CD4-positive, alpha-beta T cell treated with Interleukin-4 for 4 hours (primary cell): ENCODE measurements around the gene TMEM30B.
"Not testable (repeated sequence)": the region's sequence is repeated elsewhere in the genome, so short reads cannot be mapped to it uniquely, and the experiment has no call there.

ENCODE experiments used
- DNase-seq: peaks from one replicate; pipeline ENCODE4 v3.0.0-alpha.2; 2020

Gene TMEM30B

DNA sequence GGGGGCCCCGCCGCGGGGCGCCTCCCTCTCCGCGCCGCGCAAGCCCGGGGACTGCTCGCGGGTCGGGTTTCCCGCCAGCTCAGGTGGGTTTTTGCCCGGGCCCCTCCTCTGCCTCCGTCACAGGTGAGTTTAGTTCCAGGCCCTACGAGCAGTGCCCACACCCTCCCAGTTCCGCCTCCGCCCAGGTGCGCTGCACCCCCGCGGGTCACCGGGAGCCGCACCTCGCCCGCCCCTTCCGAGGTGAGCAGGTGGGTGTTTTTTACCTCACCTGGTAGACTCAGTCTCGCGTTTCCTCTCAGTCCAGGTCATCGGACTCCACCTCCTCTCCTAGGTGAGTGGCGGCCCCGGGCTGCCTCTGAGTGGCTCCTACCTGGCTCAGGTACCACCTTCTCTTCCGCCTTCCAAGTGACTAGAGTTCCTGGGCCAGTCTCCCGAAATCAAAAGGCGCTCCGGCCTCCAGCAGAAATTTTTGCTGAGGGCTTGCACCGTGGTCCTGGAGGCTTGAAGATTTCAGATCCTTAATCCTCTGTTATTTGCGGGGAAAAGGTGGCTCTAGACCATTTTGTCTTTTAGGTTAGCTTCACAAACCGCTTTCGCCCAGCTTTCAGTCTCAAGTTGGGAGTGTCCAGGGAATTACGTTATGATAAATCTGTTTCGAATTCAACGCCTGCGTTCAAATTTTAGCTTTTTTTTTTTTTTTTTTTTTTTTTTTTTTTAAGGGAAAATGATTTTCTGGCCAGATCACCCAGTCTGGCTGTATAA, at the start of gene TMEM30B:
Gene TMEM30B (minus strand): TSS at position 153 of the 762 bp plus-strand sequence. CDS start 191 bp downstream, outside the sequence.
- DNase-seq = peak; percentile 38

GRCh38 chr14:61330511-61330910, 49.4 kb upstream of the TMEM30B start:
- no peak for DNase-seq

DNA sequence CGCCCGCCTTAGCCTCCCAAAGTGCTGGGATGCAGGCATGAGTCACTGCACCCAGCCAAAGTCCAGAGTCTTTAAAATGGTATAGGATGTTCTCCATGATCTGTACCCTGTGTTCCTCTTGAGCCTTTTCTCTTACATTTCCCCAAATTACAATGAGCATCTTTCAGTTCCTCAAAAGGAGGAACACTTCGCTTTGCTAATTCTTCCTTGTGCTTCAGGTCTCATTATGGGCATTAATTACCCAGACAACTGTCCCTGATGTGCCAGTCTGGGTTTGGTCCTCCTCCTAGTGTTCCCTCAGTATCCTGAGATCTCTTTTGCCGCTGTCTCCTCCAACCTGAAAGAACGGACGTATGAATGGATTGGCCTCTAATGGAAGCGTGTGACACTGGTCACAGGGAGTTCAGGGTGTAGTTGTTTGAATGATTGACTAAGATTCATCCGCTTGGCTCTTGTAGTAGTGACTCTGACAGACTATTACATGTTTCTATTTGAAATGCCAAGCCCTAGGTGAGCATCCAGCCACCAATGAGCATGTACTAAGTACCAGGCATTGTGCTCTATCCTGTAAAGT, 48.4 kb upstream of the TMEM30B start:
- DNase-seq = no peak

- no peak for DNase-seq
Measured at GRCh38 chr14:61328626-61329262, 47.6 kb upstream of the TMEM30B start.

DNA sequence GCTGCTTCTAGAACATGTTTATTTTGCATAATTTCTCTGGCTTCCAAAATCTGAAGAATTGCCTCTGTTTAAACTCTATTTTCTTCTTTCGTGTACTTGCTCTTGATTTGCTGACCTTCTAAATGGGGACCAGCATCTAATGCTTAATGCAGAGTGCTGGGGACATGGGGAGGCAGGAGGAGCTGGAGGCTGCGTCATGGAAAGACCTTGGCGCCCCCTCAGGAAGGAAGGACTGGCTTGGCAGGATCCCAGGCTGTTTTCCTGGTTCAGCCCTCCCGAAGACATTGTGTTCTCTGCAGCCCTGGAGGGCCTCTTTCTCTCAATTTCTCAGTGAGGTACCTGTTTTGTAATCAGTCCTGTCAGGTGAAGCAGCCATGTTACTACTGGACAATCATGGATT, 45.7 kb upstream of the TMEM30B start:
- no peak for DNase-seq

DNA sequence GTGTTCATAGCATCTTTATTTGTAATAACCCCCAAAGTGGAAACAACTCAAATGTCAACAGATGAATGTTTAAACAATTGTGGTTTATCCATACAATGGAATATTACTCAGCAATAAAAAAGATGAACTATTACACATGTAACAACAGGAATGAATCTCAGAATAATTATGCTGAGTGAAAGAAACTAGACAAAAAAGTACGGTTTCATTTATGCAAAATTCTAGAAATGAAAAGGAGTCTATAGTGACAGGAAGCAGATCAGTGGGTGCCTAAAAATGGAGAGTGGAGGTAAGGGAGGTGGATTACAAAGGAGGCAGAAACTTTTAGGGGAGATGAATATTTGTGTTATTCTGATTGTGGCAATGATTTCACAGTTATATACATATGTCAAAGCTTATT, 45.0 kb upstream of the TMEM30B start:
- no peak for DNase-seq

GRCh38 chr14:61325166-61325565, 44.0 kb upstream of the TMEM30B start:
- DNase-seq = no peak

GRCh38 chr14:61323970-61324369, 42.8 kb upstream of the TMEM30B start:
- DNase-seq = no peak

DNA sequence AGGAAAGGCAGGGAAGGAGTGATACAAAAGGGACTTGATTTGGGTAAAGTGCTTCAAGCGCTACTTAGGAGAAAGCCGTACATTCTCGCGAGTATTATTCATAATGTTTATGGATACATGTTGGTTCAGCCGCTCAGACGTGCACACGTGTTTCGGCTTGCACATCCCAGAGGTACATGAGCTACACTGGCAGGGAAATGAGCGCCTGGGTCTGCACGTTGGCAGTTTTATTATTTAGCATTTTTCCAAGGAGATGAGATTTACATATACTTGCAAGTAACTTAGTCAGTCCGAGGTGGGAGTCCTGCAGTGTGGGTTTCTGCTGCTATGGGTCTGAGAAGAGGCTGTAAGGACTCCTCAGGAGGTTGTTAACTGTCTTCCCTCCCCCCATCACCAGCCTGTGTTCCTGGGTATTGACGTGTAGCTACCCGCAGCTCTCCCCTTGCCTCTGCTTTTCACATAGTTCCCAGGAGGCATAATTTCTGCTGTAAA, 41.7 kb upstream of the TMEM30B start:
- DNase-seq = peak; percentile 73

DNA sequence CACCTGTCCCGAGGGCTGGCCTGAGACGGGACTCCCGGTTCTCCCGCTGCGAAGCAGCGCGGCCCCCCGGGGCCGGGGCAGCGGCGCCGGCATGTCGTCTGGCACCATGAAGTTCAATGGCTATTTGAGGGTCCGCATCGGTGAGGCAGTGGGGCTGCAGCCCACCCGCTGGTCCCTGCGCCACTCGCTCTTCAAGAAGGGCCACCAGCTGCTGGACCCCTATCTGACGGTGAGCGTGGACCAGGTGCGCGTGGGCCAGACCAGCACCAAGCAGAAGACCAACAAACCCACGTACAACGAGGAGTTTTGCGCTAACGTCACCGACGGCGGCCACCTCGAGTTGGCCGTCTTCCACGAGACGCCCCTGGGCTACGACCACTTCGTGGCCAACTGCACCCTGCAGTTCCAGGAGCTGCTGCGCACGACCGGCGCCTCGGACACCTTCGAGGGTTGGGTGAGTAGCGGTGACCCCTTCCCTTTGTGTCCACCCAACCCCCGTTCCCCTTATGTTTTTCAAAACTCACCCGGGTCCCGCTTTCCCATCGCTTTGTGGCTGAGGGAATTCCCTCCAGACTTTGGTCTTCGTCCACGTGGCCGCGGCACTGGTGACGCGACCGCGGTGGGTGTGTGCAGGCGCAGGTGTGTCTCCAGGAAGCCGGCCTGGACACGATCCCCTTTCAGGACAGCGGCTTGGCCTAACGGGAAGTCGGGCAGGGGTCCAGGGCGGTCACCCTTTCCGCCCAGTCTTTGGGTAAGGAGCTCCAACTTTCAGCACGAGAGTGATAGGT, 41.1 kb upstream of the TMEM30B start:
- no peak for DNase-seq

- peak; percentile 83 for DNase-seq
Measured at GRCh38 chr14:61321385-61322010, 40.4 kb upstream of the TMEM30B start, which contains the start of gene PRKCH. Gene PRKCH, plus strand, starts transcription at chr14:61321579. Its CDS starts 523 bp downstream, at chr14:61322102.

DNA sequence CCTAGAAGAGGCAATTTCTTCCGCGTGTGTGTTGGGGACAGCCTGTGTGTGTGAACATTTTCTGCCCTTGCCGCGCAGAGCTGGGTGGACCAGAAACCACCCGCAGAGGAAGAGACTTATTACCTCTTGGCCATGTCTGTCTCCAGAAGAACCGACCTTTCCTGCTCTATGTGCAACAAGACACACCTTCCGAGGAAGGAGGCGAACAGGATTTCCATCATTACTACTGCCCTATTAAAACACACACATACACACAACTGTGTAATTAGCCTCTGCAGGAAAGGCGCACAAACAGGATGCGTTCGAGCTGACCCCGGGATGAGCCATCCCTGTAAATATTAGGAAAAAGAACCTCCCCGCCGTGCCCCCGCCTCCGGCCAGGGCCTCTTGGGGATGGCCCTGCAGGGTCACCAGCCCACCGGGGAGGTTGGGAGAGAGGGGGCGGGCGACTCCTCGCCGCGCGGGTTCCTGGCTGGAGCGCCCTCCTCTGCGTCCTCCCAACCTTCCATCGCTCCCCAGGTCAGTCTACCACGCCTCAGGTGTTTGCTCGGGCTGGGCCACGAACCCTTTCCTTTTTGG, 39.8 kb upstream of the TMEM30B start:
- no peak for DNase-seq

GRCh38 chr14:61320170-61320569, 39.0 kb upstream of the TMEM30B start:
- not testable (repeated sequence) for DNase-seq

DNA sequence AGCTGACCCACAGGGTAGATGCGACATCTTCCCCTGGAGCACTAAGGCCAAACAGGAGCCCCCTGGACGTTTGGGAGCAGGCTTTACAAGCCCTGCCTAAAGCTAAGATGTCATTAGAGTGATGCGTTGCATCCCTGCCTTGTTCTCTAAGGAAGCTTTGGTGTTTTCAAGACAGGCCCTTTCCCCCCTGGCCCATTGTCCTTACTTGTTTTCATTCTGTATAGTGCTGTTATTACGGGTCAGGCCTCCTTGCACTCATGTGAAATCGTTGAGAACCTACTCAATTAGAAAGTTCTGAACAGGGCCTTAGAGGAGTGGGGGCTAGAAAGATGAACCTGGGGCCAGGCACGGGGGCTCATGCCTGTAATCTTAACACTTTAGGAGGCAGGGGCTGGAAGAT, 38.6 kb upstream of the TMEM30B start:
- no peak for DNase-seq

DNA sequence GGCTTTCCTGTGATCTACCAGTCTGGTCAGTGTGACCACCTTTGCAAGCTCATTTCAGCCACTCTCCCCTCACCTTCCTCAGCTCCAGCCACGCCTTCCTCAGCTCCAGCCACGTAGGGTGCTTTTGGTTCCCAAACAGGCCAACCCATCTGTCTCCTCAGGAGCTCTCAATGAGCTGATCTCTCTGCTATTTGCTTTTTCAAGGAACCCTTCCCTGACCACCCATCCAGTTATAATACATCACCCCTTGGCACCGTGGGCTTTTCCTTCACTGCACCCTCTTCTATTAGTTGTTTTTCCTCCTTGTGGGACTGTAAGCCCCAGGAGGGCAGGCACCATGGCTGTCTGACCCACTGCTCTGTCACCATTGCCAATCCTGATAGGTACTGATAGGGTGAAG, 37.9 kb upstream of the TMEM30B start:
- DNase-seq = no peak

DNA sequence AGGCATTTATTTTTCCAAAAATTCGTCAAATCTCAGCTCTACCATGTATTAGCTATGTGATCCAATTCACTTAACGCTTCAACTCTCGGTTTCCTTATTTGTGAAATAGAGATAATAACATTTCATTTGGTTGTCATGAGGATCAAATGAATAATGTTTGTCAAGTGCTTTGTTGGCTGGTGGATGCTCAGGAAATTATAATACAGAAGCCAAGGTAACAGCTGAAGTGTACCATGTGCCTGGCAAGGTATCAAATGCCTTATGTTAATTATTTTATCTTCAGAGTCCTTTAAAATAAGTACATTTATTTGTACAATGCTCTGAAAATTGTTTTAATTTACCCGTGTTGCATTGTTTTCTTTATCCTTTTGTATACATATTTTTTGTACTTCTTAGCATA, 34.2 kb upstream of the TMEM30B start:
- no peak for DNase-seq

DNA sequence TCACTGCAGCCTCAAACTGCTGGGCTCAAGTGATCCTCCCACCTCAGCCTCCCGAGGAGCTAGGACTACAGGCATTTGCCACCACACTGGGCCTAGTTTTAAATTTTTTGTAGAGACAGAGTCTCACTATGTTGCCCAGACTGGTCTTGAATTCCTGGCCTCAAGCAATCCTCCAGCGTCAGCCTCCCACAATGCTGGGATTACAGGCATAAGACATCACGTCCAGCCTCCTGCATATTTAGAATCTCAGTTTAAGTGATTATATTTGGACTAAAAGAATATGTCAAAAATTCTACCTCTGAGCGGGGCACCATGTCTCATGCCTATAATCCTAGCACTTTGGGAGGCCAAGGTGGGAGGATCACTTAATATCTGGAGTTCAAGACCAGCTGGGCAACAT, 27.6 kb upstream of the TMEM30B start:
- not testable (repeated sequence) for DNase-seq

DNA sequence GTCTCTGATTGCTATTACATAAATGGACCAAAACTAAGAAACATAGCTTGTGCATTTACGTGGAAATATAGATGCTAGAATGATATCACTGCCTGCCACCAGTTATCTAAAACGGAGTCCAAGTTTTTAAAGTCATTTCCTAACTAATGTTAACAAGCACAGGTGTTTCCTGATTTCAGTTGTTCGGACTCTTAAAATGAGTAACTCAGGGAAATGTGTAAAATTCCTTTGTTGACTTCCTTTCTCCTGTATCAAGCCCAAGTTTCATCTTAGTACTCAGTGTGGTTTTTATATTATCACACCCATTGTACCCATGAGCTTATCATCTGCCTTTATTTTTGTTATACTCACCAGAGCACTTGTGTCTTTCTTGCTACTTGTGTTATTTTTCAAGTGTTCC, 27.1 kb upstream of the TMEM30B start:
- no peak for DNase-seq

GRCh38 chr14:61304688-61305087, 23.6 kb upstream of the TMEM30B start:
- no peak for DNase-seq

DNA sequence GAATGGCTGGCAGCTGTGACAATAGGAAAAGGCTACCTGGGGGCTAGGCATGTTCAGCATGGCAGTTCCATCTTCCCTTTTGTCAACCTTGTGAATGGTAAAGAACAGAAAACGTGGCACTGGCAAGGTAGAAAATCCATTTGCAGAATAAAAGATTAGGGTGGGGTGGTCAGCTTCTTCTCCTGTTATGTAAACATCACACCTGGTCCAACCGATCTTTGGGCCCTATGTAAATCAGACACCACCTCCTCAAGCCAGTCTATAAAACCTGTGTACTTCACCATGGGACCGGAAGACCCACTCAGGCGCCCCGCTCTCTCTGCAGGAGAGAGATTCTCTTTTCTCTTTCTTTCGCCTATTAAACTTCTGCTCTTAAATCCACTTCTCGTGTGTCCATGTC, 19.6 kb upstream of the TMEM30B start:
- DNase-seq = no peak

- no peak for DNase-seq
Measured at GRCh38 chr14:61300209-61300608, 19.1 kb upstream of the TMEM30B start.

GRCh38 chr14:61298824-61299223, 17.7 kb upstream of the TMEM30B start:
- DNase-seq = no peak
